HepG2 (cell line): ENCODE measurements around the gene ZNF605. TPM values are rescaled to one million over a fixed set of nuclear protein-coding genes. Genes with fewer than 3 reads are reported as not detected.
A peak's percentile ranks its signal among the peaks of the same experiment; 100 is the strongest.

Experiments
- ATAC-seq: fragments of 200-7000 bp; cut with Tn5 transposase; 3 replicates; pipeline ENCODE4 v1.9.1; 2020; ENCODE audit warnings: mild to moderate bottlenecking, moderate library complexity
- BruUV-seq: library from RNA; stranded (reverse); fragments of 400-500 nt; replicated peaks from 2 replicates; lab custom pipeline; 2021; lab: Mats Ljungman, UMichigan
- CTCF ChIA-PET: fragments of 300-600 bp; formaldehyde crosslinking; extraction: SDS; loops from one replicate; lab custom pipeline; 2021; ENCODE audit warnings: low total read pairs, inconsistent platforms, low intra/inter-chr PET ratio; lab: Yijun Ruan, JAX
- POLR2A ChIA-PET: fragments of 350-600 bp; sonication (Branson Sonifier 250); formaldehyde crosslinking; loops from one replicate; lab custom pipeline; 2020; ENCODE audit warnings: antibody characterized with exemption, inconsistent platforms; lab: Yijun Ruan, JAX
- DNase-seq: peaks from one replicate; pipeline ENCODE4 v3.0.0-alpha.2; 2015; ENCODE audit warnings: low spot score
- FAIRE-seq: peaks from 3 replicates; lab custom pipeline; 2011; peaks lifted over from hg19 to GRCh38; lab: Jason Lieb, UNC
- H2AFZ ChIP-seq: one replicate; pipeline ENCODE4 v1.6.1; 2011; ENCODE audit warnings: low read length, inconsistent platforms
- H3K27ac ChIP-seq: fragments of 300-600 bp; 3 replicates; pipeline ENCODE4 v1.8.0; 2011; ENCODE audit warnings: mixed run types, mild to moderate bottlenecking, mixed read lengths, low read length, inconsistent platforms; ENCODE audit not compliant: insufficient read depth; ENCODE audit errors: extremely low read length
- H3K27me3 ChIP-seq, 2 experiments: fragments of 200-600 bp in 1 of 2; 2 replicates in 1 of 2; 3 replicates in 1 of 2; pipeline versions ENCODE4 v1.6.0 to v1.8.0; 2011; ENCODE audit warnings: low read length in 2 of 2, mild to moderate bottlenecking in 2 of 2, moderate library complexity in 2 of 2, inconsistent platforms in 1 of 2; ENCODE audit not compliant: insufficient read depth in 2 of 2, control insufficient read depth in 1 of 2
- H3K36me3 ChIP-seq, 2 experiments: fragments of 200-600 bp in 1 of 2; replicated peaks in 1 of 2; 2 replicates in 1 of 2; 3 replicates in 1 of 2; pipeline versions ENCODE4 v1.5.1 to v1.8.0; 2011; ENCODE audit warnings: low read length in 2 of 2, inconsistent platforms in 1 of 2; ENCODE audit not compliant: insufficient read depth in 2 of 2, control insufficient read depth in 1 of 2
- H3K4me1 ChIP-seq: 2 replicates; pipeline ENCODE4 v1.5.1; 2012; ENCODE audit warnings: low read length, inconsistent platforms; ENCODE audit not compliant: insufficient read depth
- H3K4me2 ChIP-seq: 2 replicates; pipeline ENCODE4 v1.6.0; 2011; ENCODE audit warnings: low read depth, low read length, inconsistent platforms
- H3K4me3 ChIP-seq, 3 experiments: fragments of 200-600 bp in 1 of 3; sonication (generic), shearing (Covaris generic) in 1 of 3; replicated peaks in 1 of 3; 2 replicates each; pipeline ENCODE4 v1.5.1; 2011 to 2016; ENCODE audit warnings: low read length in 3 of 3, inconsistent platforms in 2 of 3, low read depth in 2 of 3, mild to moderate bottlenecking in 2 of 3, control low read depth in 1 of 3, mixed read lengths in 1 of 3; ENCODE audit not compliant: insufficient read depth in 1 of 3
- H3K79me2 ChIP-seq: one replicate; pipeline ENCODE4 v1.6.1; 2011; ENCODE audit warnings: low read length, inconsistent platforms; ENCODE audit not compliant: insufficient read depth
- H3K9ac ChIP-seq: 2 replicates; pipeline ENCODE4 v1.6.0; 2011; ENCODE audit warnings: mild to moderate bottlenecking, low read depth, low read length, inconsistent platforms; ENCODE audit not compliant: insufficient read depth
- H3K9me3 ChIP-seq: 2 replicates; pipeline ENCODE4 v1.5.1; 2012; ENCODE audit warnings: mild to moderate bottlenecking, low read length
- H4K20me1 ChIP-seq: 2 replicates; pipeline ENCODE4 v1.6.0; 2011; ENCODE audit warnings: inconsistent platforms, mild to moderate bottlenecking, low read length, moderate library complexity; ENCODE audit not compliant: insufficient read depth
- AGO2 ChIP-seq: fragments of 200-400 bp; formaldehyde crosslinking; optimal IDR thresholded peaks from 2 replicates; pipeline ENCODE3; 2017; ENCODE audit warnings: mild to moderate bottlenecking, low read depth, low read length, moderate library complexity
- HNRNPL ChIP-seq: fragments of 200-400 bp; formaldehyde crosslinking; IDR thresholded peaks from 2 replicates; pipeline ENCODE4 v1.6.1; 2017; ENCODE audit warnings: mild to moderate bottlenecking, low read depth, low read length
- HOXA5 ChIP-seq: sonication (generic); formaldehyde crosslinking; IDR thresholded peaks from 2 replicates; pipeline ENCODE4 v1.4.0; 2020; ENCODE audit warnings: missing genetic modification reagents
- JUN ChIP-seq: sonication (generic); formaldehyde crosslinking; IDR thresholded peaks from 2 replicates; pipeline ENCODE4 v1.4.0; 2020; ENCODE audit warnings: mild to moderate bottlenecking, missing genetic modification reagents
- SIN3B ChIP-seq: fragments of 150-350 bp; IDR thresholded peaks from 2 replicates; pipeline ENCODE4 v1.6.1; 2014; ENCODE audit warnings: low read length
- SOX6 ChIP-seq, 2 experiments: fragments of 450-650 bp in 1 of 2; sonication (generic) in 1 of 2; formaldehyde crosslinking in 1 of 2; IDR thresholded peaks; 2 replicates each; pipeline versions ENCODE4 v1.4.0 to v1.6.1; 2017 to 2020; ENCODE audit warnings: antibody characterized with exemption in 1 of 2, mild to moderate bottlenecking in 1 of 2, missing genetic modification reagents in 1 of 2
- TOPORS ChIP-seq: sonication (generic); formaldehyde crosslinking; IDR thresholded peaks from 2 replicates; pipeline ENCODE4 v1.8.0; 2023; ENCODE audit warnings: mild to moderate bottlenecking, missing genetic modification reagents
- ZNF598 ChIP-seq: sonication (generic); formaldehyde crosslinking; IDR thresholded peaks from 2 replicates; pipeline ENCODE4 v1.5.1; 2020; ENCODE audit warnings: mild to moderate bottlenecking, missing genetic modification reagents, borderline replicate concordance
- ZSCAN20 ChIP-seq: sonication (generic); formaldehyde crosslinking; IDR thresholded peaks from 2 replicates; pipeline ENCODE4 v1.4.0; 2020; ENCODE audit warnings: missing genetic modification reagents, mild to moderate bottlenecking, borderline replicate concordance
- WGBS: methylation state at CpG from one replicate; pipeline ENCODE4 v1.1.6; 2017; ENCODE audit warnings: low lambda C conversion rate; 5-methylcytosine and 5-hydroxymethylcytosine counted together
- in situ Hi-C: cut with HindIII; loops from 2 replicates; pipeline ENCODE4 v1.10.0; 2017; ENCODE audit warnings: low pct_unique_long_range_greater_than_20kb; ENCODE audit not compliant: extremely low pct_ligation_motif_present
- intact Hi-C: fragments of 100-400 bp; cut with micrococcal nuclease; formaldehyde crosslinking; loops from one replicate; pipeline ENCODE4 v1.10.0; 2022; ENCODE audit not compliant: unreplicated experiment
- polyA plus RNA-seq, 8 experiments: library from polyadenylated mRNA; depleted of rRNA in 3 of 8; stranded (reverse) in 7 of 8; unstranded in 1 of 8; fragments of >200 nt; fragmentation: Illumina TruSeq in 4 of 8; extraction: Trizol in 4 of 8; gene quantifications; 2 replicates each; pipeline versions ENCODE4 v1.2.1 to v1.2.3, GENCODE V29; 2011 to 2016; ENCODE audit warnings: low read depth in 4 of 8, missing spikeins in 1 of 8, mixed read lengths in 1 of 8; ENCODE audit not compliant: insufficient read depth in 1 of 8
- total RNA-seq, 5 experiments: library from RNA; depleted of rRNA; stranded (reverse); fragments of >200 nt; fragmentation: Illumina TruSeq; extraction: Trizol; gene quantifications; 2 replicates each; pipeline ENCODE4 v1.2.3, GENCODE V29; 2016; ENCODE audit warnings: low read depth in 1 of 5
- TF ChIP-seq, protein P1 (sequence below): sonication (generic); formaldehyde crosslinking; IDR thresholded peaks from 2 replicates; pipeline ENCODE4 v1.5.0; 2020; ENCODE audit warnings: mild to moderate bottlenecking, missing genetic modification reagents
- TF ChIP-seq, protein P2 (sequence below): sonication (generic); formaldehyde crosslinking; IDR thresholded peaks from 2 replicates; pipeline ENCODE4 v1.4.0; 2020; ENCODE audit warnings: missing genetic modification reagents
- TF ChIP-seq, protein P3 (sequence below): sonication (generic); formaldehyde crosslinking; IDR thresholded peaks from 2 replicates; pipeline ENCODE4 v1.9.0; 2021; ENCODE audit warnings: missing genetic modification reagents, borderline replicate concordance

ZNF605 gene
- total and polyA plus RNA-seq, 2 of the 13 experiments (the other 11 are each of a cell fraction or from before 2014, with no cell fraction given) = 6.7 to 6.8 TPM

GRCh38 chr12:132941336-132941954, 14.7 kb downstream of the ZNF605 start:
- no TSS peak for BruUV-seq
- H3K36me3 ChIP-seq = peaks cover 14 to 48% of the 10 kb centered on the region in 2 experiments; a peak in 4 of 5 replicates

DNA sequence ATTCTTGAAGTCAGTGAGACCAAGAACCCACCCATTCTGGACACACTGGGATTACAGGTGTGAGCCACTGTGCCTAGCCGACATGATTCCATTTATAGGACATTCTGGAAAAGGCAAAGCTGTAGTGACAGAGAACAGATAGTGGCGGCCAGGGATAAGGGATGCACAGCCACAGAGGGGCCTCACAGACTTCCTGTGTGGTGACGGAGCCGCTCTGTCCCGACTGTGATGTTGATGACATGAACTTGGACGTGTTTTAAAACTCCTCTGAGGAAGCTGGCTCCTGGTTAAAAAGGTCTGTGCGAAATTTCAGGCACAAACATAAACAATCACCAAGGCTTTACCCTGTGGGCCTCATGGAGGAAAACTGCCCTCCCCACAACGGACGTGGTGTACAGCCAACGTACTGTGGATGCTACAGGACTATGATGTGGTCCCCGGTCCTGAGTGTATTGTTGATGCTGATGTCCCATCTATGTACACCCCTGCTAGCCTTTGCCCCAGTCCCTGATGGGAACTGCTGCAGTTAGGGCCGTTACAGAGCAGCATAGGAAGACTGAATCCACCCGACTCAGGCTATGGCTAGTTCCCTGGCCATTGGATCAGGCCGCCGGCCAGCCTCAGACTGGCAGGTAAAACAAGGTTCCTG, 15.9 kb downstream of the ZNF605 start:
- FAIRE-seq = no peak
- H2AFZ ChIP-seq = no peak overlapping the region
- DNase-seq = no peak
- no peak overlapping the region for H3K9ac ChIP-seq
- H3K36me3 ChIP-seq = peaks cover 12 to 41% of the 10 kb centered on the region in 2 experiments; a peak in 4 of 5 replicates
- TF ChIP-seq TOPORS = no peak
- no peak for TF ChIP-seq ZSCAN20
- TF ChIP-seq, protein P1, sequence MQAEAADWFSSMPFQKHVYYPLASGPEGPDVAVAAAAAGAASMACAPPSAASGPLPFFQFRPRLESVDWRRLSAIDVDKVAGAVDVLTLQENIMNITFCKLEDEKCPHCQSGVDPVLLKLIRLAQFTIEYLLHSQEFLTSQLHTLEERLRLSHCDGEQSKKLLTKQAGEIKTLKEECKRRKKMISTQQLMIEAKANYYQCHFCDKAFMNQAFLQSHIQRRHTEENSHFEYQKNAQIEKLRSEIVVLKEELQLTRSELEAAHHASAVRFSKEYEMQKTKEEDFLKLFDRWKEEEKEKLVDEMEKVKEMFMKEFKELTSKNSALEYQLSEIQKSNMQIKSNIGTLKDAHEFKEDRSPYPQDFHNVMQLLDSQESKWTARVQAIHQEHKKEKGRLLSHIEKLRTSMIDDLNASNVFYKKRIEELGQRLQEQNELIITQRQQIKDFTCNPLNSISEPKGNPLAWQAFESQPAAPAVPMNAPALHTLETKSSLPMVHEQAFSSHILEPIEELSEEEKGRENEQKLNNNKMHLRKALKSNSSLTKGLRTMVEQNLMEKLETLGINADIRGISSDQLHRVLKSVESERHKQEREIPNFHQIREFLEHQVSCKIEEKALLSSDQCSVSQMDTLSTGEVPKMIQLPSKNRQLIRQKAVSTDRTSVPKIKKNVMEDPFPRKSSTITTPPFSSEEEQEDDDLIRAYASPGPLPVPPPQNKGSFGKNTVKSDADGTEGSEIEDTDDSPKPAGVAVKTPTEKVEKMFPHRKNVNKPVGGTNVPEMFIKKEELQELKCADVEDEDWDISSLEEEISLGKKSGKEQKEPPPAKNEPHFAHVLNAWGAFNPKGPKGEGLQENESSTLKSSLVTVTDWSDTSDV = no peak
- TF ChIP-seq, protein P2, sequence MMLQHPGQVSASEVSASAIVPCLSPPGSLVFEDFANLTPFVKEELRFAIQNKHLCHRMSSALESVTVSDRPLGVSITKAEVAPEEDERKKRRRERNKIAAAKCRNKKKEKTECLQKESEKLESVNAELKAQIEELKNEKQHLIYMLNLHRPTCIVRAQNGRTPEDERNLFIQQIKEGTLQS (CRISPR knock-in tag) = no peak
- TF ChIP-seq HNRNPL = no peak
- no peak for TF ChIP-seq HOXA5 (CRISPR knock-in tag)
- no peak for TF ChIP-seq JUN (CRISPR knock-in tag)
- no peak for TF ChIP-seq SOX6 (IDR thresholded peaks at IDR 0.05)
- no peak for TF ChIP-seq SOX6 (CRISPR knock-in tag; IDR thresholded peaks at IDR 0.05)
- no peak for TF ChIP-seq ZNF598 (CRISPR knock-in tag)
- in situ Hi-C loops = no loop called here
- 93% methylated on average over 14 of the region's 15 CpGs for WGBS
- intact Hi-C loops = no loop called here
- H3K4me1 ChIP-seq = no peaks in the 10 kb centered on the region
- H3K79me2 ChIP-seq = no peaks in the 10 kb centered on the region
- H4K20me1 ChIP-seq = no peaks in the 10 kb centered on the region
- peaks cover 71% of the 10 kb centered on the region for H3K9me3 ChIP-seq
- CTCF ChIA-PET = no interaction called here
- H3K27ac ChIP-seq = no peak overlapping the region
- H3K27me3 ChIP-seq = no peaks in the 10 kb centered on the region
- no peak overlapping the region for H3K4me3 ChIP-seq
- BruUV-seq = no TSS peak
- POLR2A ChIA-PET = no interaction called here
- ATAC-seq = no peak; the same call in 2 of the 3 replicates
- no peak overlapping the region for H3K4me2 ChIP-seq

More at GRCh38 chr12:132941336-132941954, 14.7 kb downstream of the ZNF605 start:
- H3K4me1 ChIP-seq = peaks cover 8% of the 10 kb centered on the region
- 96% methylated on average over 31 of the region's 34 CpGs for WGBS
- intact Hi-C loops = no loop called here
- in situ Hi-C loops = no loop called here
- no peak for FAIRE-seq
- POLR2A ChIA-PET = no interaction called here
- H3K4me3 ChIP-seq = no peak overlapping the region
- no peak overlapping the region for H3K27ac ChIP-seq
- TF ChIP-seq, protein P3, sequence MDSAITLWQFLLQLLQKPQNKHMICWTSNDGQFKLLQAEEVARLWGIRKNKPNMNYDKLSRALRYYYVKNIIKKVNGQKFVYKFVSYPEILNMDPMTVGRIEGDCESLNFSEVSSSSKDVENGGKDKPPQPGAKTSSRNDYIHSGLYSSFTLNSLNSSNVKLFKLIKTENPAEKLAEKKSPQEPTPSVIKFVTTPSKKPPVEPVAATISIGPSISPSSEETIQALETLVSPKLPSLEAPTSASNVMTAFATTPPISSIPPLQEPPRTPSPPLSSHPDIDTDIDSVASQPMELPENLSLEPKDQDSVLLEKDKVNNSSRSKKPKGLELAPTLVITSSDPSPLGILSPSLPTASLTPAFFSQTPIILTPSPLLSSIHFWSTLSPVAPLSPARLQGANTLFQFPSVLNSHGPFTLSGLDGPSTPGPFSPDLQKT (CRISPR knock-in tag) = no peak
- TF ChIP-seq SIN3B (no peak), AGO2 (peak; percentile 67)
- peaks cover 76% of the 10 kb centered on the region for H3K9me3 ChIP-seq
- no peaks in the 10 kb centered on the region for H3K79me2 ChIP-seq
- no peak overlapping the region for H3K4me2 ChIP-seq
- H4K20me1 ChIP-seq = no peaks in the 10 kb centered on the region
- no peak overlapping the region for H2AFZ ChIP-seq
- no peak; the same call in 2 of the 3 replicates for ATAC-seq
- no peak for DNase-seq
- CTCF ChIA-PET = no interaction called here
- H3K27me3 ChIP-seq = no peaks in the 10 kb centered on the region
- no peak overlapping the region for H3K9ac ChIP-seq
